HG03139 (cell line): ENCODE data around the gene HOXB2.

Source experiments
- ATAC-seq: cut with Tn5 transposase; IDR thresholded peaks from one replicate; pipeline ENCODE4 v1.9.1; 2021; ENCODE audit not compliant: unreplicated experiment

Gene HOXB2

DNA sequence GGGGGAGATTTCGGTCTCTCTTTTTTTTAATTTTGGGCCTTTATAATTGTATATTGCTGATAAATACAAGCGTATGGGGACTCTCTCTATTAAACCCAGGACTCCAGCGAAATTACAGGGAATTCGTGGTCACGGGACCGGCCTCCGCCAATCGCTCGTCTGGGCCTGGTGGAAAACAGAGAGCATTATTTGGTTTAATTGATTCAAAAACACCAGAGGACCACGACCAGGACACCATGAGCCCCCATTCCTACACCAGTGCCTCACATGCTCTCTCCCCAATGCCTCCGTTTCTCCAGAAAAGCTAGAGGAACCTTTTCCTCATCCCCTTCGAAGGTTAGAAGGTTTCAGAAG, at the start of gene HOXB2:
TSS of gene HOXB2 (minus strand) at position 88 of the 354 bp plus-strand sequence. CDS start 198 bp downstream, outside the sequence.
- no peak for ATAC-seq

DNA sequence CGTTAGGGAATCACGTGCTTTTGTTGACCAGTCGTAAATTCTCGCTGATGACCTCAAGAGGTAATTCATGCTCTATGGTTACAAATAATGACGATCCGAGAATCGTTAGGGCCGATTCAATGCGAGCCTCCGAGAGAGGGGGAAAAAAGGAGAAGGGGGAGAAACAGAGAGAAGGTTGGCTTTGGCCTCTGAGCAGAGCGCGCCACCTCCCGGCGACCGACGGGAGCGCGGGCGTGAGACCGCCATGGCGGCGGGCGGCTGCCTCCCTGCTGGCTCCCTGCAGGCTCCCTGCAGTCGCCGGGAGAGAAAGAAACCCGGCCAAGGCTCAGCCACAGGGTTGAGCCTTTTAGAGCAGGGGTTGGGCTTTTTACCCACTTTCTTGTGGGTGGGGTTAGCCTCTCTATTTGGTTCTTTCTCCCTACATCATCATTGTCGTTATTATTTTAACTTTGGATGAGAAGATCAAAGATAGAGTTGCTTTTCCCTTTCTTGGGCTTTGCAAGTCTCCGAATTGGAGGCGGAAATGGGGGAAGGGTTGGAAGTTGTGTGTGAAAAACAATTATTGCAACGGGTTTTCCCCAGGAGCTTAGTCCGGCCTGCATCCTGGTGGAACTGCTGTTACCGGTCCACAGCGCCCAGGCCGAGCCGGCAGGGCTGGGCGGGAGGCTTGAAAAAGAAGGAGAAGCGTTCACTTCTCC, 49.1 kb upstream of the HOXB2 start:
- no peak for ATAC-seq

DNA sequence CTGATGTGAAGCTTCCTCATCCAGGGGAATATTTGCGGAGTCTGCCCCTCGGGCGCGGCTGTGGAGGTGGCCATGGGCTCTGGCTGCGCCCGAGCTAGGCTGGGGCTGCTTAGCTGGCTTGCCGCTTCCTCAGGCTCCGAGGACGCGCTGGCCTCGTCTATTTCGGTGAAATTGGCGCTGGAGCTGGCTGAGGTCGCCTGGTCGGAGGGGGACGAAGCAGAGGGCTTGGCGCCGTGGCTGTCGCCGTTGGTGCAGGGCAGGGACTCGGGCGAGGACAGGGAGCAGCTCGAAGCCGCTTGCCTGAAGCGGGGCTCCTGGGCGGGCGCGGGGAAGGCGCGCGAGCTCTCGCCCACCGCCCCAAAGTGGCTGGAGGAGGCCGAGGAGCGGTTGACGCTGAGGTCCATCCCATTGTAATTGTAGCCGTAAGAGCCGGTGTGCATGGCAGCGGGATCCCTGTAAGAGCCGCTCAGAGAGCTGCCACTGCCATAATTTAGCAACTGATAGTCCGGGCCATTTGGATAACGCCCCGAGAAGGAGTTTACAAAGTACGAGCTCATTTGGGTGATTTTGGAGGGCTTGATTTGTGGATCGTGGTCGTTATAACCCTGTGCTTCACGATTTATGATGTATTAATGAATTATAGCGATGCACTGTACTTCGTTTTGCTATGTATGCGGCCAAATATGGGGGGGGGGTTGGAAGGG, 48.4 kb upstream of the HOXB2 start, which contains the start of gene HOXB5:
TSS of gene HOXB5 (minus strand) at position 654 of the 704 bp plus-strand sequence. CDS start at position 557, 97 bp downstream.
- no peak for ATAC-seq

DNA sequence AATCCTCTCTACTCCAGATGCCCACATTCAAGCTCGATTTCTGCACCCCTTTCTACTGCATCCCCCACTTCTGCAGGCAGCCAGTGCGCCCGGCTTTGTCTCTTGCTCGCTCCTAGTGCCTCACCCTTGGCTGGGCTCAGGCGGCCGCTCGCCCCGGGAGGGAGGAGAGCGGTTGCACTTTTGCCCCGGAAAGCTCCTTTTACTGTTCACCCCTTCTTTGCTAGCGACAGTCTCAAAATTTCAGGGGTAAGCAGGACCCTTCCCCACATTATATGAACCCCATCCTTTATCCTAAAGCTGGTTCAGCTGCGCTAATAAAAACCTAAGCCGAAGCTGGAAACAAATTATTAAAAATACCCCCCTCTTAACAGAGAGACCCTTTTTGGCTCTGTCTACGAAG, 47.7 kb upstream of the HOXB2 start:
- no peak for ATAC-seq

DNA sequence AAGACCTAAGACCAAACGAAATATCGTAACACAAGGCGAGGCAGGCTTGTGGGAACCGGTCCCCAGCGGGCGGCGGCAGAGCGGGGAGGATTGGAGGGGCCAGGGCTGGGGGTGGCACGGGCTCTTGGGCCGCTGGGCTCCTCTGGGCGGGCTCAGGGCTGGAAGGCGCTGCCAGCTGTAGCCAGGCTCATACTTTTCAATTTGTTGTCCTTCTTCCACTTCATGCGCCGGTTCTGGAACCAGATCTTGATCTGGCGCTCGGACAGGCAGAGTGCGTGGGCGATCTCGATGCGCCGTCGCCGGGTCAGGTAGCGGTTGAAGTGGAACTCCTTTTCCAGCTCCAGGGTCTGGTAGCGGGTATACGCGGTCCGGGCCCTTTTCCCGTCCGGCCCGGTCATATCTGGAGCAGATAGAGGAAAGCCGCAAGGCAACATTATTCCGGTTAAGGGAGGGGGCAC, 47.2 kb upstream of the HOXB2 start:
- ATAC-seq, result no peak

DNA sequence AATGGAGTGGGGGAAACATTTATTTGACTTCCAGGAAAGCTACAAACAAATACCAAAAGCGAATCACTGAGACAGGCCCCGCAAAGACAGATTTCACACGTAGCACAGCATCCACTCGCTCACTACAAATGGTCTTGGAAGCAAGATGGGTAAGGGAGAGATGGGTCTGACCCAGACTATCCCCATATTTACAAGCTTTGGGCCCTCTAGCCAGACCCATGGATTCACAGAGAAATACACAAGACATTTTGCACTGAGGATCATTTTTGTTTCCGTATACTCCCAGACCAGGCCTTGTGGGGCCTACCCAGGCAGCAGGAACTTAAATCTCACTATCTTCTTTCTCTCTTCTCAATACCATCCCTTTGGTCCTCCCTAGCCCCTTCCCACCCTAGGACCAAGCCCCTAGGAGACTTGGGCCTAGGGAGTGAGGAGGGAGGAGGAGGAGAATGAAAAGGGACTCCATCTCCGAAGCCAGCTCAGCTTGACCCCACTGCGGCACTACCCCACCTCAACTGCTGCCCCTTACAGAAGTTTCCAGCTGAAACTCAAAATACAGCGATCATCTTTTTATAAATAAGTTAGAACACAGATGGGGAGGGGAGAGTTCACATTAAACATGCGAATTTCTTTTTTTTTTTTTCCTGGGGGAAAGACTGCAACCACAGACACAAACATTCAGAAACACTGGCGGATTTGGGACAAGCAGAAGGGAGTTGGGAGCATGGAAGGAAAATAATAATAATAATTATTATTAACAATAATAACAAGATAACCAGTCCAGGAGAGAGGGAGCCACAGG, 46.5 kb upstream of the HOXB2 start:
- ATAC-seq, result no peak

DNA sequence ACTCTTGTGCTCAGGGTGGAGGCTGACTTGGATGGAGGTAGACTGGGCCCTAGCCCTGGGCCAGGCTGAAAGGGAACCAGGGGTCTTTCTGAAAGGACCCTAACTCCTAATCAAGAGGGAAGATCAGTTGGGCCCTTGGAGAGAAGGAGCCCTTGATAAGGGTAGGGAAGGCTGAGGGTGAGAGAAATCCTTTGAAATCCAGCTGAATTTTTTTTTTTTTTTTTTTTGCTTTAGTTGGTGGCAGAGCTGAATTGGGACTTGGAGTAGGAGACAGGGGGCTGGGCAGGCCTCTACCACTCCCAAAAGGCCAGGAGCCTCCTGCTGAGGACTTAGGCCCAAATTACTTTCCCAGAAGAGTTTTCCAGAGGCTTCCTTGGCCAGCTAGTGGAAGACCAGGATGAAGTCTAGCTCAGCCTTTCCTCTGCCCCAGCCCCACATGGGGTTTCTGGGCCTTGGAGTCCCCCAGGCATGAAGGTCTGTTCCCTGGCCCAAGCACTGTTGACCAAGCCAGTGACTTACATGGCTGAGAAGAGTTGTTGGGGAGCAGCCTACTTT, 45.8 kb upstream of the HOXB2 start:
- ATAC-seq, result no peak

DNA sequence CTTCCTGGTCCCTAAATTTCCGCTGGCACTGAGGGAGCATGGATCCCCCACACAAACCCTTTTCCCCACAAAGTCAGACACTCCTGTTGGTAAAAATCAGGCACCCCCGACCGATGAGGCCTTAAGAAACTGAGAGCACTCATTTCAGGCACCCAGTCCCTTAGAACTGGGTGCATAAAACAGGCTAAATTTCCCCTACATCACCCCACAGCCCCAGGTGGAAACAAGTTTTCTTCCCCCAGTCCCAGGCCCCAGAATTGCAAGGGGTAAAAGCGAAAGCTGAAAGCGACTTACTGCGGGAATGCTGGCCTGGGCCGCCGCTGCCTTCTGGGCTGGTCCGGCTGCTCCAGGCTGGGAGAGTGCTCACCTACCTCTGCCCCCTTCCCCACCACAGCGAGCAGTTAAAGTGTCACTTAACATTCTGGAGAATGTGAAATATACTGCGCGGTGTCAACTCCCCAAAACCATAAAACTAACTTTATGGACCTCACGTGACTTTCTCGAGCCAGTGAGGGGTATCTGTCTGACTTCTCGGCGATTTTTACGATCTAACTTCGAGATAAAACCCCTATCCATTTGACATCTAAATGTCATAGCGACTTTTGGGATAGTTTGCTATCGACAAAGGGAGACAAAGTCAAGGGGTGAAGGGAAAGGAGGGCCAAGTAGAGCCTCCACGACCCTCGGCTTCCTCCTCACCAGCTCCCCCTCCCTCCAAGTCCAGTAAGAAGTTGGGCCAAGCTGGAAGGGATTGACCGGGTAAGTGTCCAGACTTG, 45.1 kb upstream of the HOXB2 start, which contains the start of gene HOXB3:
TSS of gene HOXB3 (minus strand) at position 411 of the 776 bp plus-strand sequence. CDS start 37,767 bp downstream, outside the sequence.
- ATAC-seq, result no peak

DNA sequence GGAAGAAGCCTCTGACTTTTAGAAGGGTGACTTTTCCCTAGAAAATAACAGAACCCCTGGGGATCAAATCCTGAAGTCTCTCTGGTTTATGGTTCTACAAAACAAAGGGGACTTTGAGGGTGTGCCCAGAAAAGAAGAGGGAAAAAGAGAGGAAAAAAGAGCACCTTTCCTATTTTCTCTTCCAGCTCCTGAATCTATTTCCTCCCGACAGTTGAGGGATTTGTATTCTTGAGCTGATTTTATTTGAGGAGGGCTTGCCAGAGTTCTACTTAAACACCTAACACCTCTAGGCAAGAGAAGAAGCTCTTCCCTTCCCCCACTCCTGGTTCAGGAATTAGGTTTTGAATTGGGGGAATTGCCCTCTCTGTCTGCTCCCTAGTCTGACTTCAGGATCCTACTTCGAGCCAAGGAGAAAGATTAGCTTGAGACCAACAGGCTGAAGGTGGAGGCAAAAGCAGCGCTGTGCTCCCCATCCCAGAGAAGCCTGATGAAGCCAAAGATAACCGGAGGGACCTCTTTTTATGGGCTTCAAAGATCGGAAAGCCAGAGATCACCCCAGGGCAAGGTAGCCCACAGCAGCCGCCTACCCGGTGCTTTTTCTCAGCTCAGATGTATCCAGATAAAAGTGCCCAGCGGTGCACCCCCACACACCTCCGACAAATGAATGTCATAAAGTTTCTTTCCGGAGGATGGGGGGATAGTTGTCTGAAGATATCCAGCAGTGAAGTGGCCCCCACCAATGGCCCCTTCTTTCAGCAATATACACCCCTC, 44.3 kb upstream of the HOXB2 start:
- ATAC-seq, result no peak

DNA sequence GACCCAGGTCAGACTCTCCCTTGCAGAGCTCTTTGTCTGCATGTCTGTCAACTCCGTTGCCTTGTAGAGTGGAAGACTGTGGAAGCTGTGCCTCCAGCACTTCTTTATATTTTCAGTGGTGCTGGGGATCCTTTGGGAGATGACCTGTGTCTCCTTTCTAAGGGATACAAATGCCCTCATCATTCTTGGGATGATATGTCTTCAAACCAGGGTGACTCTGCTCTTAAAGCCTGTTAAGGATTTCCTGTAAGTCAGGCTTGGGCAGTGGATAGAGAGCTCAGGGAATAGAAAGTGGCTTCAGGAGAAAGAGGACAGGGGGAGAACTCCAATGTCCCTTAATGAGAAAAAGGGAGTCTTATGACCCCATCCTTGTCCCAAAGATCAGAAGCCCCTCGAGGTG, 43.6 kb upstream of the HOXB2 start:
- no peak for ATAC-seq

DNA sequence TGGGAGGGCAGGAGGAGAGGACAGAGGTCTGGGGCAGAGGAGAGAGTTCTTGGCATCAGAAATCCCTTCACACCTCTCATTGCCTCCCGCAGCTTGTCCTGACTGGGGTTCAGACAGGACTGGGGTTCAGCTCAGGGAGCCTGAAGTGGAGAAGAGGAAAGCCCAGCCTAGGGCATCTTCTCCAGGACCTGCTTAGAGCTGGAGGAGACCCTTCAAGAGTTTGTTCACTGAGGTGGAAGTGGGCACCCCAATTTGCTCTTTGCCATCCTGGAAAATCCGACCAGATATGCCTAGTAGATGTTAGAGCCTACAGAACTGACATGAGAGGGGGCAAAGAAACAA, 43.1 kb upstream of the HOXB2 start:
- no peak for ATAC-seq

DNA sequence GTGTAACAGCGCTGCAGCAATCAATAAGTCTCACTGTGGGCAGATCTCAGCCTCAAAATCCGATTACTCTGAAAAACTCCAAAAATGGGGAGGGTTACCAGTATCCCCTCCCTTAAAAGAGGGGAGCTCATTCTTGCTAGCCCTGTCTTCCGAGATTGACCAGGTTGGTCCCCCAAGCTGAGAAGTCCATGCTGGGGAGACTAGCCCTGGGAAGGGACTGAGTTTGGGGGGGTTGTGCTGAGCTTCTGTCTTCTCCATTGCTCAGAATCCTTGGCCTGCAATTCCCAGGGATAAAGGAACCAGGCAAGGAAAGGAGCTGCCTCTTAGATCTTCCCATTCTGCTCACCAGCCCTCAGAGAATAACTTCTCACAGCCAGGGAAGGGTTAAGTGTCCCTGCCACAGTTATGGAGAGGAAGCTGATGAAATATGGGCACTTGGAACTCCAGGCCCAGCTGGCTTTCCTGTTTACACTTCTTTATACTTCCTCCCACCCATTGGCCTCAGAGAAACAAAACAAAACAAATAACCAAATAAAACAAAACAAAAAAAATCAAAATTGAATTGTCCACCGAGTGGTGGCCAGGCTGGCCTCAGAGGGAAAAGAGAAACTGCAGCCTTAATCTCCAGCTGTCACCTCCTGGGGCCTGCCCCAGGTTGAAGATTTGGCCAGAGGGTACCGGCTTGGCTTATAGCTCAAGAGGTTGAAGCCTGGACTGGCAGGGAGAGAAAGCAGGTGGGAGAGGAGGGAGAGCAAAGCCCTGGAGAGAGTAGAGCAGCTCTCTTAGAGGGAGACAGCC, 42.6 kb upstream of the HOXB2 start:
- ATAC-seq, result no peak

DNA sequence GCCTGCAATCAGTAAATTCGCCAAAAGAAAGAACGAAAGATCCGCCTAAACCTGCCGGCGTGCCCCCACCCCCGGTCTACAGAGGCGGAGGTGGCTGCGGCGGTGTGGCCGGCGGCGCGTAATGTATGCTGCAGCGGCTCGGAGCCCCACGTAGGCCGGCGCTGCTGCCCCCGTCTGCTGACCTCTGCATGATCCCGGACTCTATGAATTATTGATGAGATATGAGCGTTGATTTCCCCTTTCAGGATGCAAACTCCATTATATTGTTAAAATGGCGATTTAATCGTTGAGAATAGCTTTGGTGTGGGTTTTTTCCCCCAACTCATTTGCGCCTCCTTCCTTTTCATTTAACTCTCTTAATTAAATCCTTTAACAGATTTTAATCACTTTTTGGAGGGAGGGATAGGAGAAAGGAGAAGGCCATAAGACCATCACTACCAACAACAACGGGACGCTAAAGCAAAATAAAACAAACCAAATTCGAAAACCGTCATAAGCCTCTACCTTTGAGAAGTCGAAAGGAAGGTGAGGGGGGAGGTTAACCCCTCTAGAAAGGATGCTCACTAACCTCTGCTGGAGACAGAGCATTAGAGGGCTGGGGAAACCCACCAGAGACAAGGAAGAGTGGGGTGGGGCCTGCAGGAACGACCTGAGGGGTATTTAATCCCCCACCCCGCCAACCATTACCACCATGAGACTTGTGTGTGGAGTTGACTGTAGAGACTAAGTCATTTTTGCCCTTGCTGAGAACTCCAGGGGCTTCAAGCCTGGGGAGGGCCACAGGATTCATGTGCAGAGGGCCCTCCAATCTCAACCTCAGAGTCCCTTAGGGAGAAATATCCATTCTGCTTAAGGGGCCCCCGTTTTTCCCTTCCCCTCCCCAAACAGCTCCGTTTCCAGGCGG, 41.7 kb upstream of the HOXB2 start:
- no peak for ATAC-seq

DNA sequence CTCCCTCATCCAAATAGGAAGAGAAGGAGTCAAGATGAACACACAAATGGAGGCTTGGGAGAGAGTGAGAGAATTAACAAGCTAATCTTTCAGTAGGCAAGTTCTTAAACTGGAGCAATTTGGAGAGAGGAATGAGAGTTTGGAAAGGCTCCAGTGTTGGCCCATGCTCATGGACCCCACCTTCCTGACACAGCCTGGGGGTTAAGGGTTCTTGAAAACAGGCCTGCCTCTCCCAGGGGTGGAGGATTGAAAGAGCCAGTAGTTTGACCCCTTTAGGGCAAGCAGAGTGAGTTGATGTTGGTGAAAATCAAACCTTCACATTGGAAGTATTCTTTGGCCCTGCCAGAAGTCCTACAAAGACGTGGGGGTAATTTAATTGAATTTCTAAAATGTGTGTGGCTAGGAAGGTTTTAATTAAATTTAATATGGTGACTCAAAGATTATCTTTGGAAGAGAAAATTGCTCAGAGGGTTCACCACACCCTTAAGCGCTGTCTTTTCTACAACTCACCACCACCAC, 39.4 kb upstream of the HOXB2 start:
- no peak for ATAC-seq

DNA sequence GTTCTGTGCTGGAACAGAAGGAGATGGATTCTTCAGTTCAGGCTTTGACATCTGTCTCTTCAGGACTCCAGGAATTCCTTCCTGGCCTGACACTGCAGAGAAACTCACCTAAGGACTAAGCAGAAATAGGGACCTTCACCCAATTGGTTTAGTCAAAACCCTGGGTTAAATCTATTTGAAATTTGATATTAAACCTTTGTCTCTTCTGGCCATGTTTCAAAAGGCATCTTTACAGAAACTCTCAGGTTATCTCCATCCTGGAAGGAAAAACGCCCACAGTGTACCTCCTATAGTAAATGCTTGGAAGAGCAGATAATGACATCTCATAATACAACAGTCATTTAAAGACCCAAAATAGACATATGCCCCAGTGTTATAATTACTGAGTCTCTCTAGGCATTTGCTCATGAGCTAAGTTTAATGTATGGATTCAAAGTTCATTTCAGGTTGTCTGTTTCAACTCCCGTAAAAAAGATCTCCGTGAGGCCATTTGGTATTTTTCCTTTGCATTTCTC, 38.9 kb upstream of the HOXB2 start:
- no peak for ATAC-seq

DNA sequence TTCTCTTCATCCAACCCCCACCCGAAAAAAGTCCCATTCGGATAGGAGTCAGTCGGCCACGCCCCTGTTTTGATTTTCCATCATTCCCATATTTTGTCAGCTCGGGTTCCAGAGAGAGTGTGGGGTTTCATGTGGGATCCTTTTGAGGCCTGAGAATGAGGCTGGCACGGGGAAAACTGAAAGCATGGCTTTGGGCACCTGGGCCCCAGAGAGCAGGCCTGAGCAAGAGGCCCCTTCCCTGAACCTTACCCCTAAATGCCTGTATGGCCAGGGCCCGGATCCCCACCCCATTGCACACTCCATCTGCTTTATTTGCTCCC, 37.8 kb upstream of the HOXB2 start:
- no peak for ATAC-seq

DNA sequence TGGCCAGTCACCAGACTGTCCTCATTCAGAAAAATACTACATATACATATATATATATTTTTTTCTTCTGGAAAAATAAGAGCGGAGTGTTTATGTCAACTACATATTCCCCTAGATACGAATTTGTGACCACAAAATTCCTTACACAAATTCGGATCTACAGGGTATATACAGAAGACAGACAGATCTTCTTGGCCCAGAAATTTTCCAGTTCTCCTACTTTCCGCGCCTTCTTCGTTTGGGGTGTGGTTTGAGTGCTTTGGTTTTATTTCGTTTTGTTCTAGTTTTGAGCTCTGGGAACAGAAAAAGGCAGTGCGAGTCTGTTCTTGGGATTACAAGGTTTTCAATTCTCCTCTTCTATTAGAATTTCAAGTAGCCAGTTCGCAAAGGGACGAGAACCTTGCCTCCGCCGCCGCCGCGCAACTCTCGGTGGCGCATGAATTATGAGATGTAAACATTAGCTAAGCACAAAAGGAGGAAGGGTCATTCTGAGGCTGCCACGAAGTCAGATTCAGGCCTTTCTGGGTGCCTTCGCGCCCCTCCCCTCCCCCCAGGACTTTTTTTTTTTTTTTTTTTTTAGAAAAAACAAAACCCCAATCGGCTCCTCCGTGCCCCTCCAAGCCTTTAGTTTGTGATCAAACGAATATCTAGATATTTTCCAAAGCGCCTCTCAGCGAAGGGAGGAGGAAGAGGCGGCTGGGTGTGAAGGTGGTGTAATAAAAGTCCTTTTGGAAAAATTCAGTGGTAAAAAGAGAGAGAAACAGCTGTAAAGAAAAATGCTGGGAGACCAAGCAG, 35.0 kb upstream of the HOXB2 start:
- ATAC-seq, result no peak
